Upper lobe of left lung (tissue), 6 donors: ENCODE data around the gene TBC1D16. TPM values are rescaled to one million over a fixed set of nuclear protein-coding genes. Genes with fewer than 3 reads are reported as not detected.

ENCODE experiments used
- ATAC-seq, 2 donors: fragments of 200-7000 bp; cut with Tn5 transposase; one replicate each; pipeline ENCODE4 v1.9.1; 2022; ENCODE audit warnings: mild to moderate bottlenecking in 2 of 2, moderate library complexity in 2 of 2; ENCODE audit not compliant: low FRiP score in 2 of 2
- DNase-seq, 2 donors: peaks; one replicate each; pipeline ENCODE4 v3.0.0-alpha.2; 2019 to 2020
- H3K27ac ChIP-seq, 4 donors: fragments of 200-600 bp; sonication (generic); one replicate each; pipeline ENCODE4 v1.5.1; 2016 to 2019
- H3K27me3 ChIP-seq, 4 donors: fragments of 200-600 bp; sonication (generic); one replicate each; pipeline ENCODE4 v1.5.1; 2017 to 2019
- H3K36me3 ChIP-seq, 4 donors: fragments of 200-600 bp; sonication (generic); one replicate each; pipeline ENCODE4 v1.5.1; 2016 to 2019
- H3K4me1 ChIP-seq, 4 donors: fragments of 200-600 bp; sonication (generic); one replicate each; pipeline ENCODE4 v1.5.1; 2018 to 2019
- H3K4me3 ChIP-seq, 4 donors: fragments of 200-600 bp; sonication (generic); one replicate each; pipeline ENCODE4 v1.5.1; 2017 to 2019; ENCODE audit warnings: mild to moderate bottlenecking in 2 of 4, moderate library complexity in 1 of 4
- H3K9me3 ChIP-seq, 4 donors: fragments of 200-600 bp; sonication (generic); one replicate each; pipeline ENCODE4 v1.5.1; 2018 to 2019
- EP300 ChIP-seq, 4 donors: sonication (generic); formaldehyde crosslinking; IDR thresholded peaks; one replicate each; pipeline ENCODE4 v1.5.1; 2017; ENCODE audit warnings: antibody characterized with exemption in 4 of 4, control low read depth in 2 of 4
- POLR2A ChIP-seq, 4 donors: fragments of 450-650 bp; IDR thresholded peaks; one replicate each; pipeline ENCODE4 v1.5.1; 2016 to 2017; ENCODE audit warnings: antibody characterized with exemption in 4 of 4, mild to moderate bottlenecking in 2 of 4
- POLR2AphosphoS5 ChIP-seq, 2 donors: sonication (generic); formaldehyde crosslinking; IDR thresholded peaks; one replicate each; pipeline ENCODE4 v1.5.1; 2017; ENCODE audit warnings: antibody characterized with exemption in 2 of 2
- WGBS, 2 donors: methylation state at CpG; one replicate each; pipeline ENCODE4 v1.1.5; 2017 to 2018; 5-methylcytosine and 5-hydroxymethylcytosine counted together
- total RNA-seq, 6 donors: library from RNA; depleted of rRNA in 4 of 6; stranded (reverse); fragments of >200 nt in 4 of 6; gene quantifications; one replicate each; pipeline versions ENCODE4 v1.1.0 to v1.2.1, GENCODE V29; 2016 to 2021
- TF ChIP-seq, protein P1 (sequence below), 6 experiments: fragments of 450-650 bp in 4 of 6; fragments of 200-600 bp in 2 of 6; sonication (generic) in 2 of 6; IDR thresholded peaks; one replicate each; pipeline ENCODE4 v1.5.1; 2016 to 2019; ENCODE audit warnings: antibody characterized with exemption in 6 of 6
- donor health status: DM: no; HTN: no; CAD: no; lungs with moderate emphysema.
- donor health status: DM: no; HTN: yes; CAD: no; lungs with severe emphysema.

TBC1D16 gene
- total RNA-seq, 6 donors from 2014 or later = 15.6 to 60.8 (median 24.1) TPM

DNA sequence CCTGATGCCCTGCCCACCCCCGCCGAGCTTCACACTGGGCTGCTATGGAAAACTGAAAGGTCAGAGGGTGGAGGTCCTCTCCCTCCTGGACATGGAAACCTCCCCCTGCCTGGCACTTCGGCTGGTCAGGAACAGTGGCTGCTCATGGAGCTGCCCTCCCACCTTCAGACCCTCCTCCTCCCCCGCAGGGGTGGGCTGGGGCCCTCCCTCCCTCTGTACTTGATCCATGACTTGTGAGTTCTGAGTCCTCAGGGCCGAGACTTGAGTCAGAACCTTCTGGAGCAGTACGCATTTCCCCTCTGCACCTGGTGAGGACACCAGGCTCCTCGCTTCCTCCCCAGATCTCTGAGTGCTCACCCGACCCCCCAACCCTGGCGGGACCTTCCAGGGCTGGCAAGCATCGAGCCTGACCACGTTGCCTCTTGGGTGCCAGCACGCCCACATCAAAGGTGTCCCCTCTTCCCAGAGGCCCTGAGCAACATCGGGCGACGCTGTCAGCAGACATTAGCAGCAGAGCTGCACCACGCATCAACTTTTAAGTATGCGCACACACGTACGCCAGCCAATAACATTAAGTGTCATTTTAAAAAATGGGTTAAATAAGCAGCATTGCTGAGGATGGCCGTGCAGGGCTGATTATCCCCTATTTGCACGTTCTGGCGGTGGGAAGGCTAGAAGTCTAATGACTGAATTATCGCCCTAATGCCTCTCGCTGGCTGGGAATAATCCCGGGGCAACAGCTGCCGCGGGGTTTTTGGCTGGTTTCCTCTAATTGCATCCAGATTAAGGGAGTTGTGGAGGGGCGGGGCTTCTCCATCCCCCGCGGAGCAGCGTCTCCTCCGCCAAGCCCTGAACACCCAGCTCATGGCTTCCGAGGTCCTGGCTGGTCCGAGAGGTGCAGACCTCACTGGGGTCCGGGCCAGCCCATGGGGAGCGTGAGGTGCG is 98.0 kb downstream of the TBC1D16 start:
- Histone ChIP-seq H3K4me3 (no peak overlapping the region), H3K36me3 (peaks cover 0 to 24% (median 18%) of the 10 kb centered on the region in 4 donors), H3K4me1 (peaks cover 5 to 22% (median 12%) of the 10 kb centered on the region in 4 donors), H3K9me3 (no peaks in the 10 kb centered on the region), H3K27me3 (no peaks in the 10 kb centered on the region), H3K27ac (no peak overlapping the region)
- TF ChIP-seq, protein P1, sequence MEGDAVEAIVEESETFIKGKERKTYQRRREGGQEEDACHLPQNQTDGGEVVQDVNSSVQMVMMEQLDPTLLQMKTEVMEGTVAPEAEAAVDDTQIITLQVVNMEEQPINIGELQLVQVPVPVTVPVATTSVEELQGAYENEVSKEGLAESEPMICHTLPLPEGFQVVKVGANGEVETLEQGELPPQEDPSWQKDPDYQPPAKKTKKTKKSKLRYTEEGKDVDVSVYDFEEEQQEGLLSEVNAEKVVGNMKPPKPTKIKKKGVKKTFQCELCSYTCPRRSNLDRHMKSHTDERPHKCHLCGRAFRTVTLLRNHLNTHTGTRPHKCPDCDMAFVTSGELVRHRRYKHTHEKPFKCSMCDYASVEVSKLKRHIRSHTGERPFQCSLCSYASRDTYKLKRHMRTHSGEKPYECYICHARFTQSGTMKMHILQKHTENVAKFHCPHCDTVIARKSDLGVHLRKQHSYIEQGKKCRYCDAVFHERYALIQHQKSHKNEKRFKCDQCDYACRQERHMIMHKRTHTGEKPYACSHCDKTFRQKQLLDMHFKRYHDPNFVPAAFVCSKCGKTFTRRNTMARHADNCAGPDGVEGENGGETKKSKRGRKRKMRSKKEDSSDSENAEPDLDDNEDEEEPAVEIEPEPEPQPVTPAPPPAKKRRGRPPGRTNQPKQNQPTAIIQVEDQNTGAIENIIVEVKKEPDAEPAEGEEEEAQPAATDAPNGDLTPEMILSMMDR (IDR thresholded peaks at IDR 0.05) = no peak
- TF ChIP-seq POLR2A (IDR thresholded peaks at IDR 0.05) (no peak), POLR2AphosphoS5 (IDR thresholded peaks at IDR 0.05) (no peak), EP300 (IDR thresholded peaks at IDR 0.05) (no peak)
- no peak for ATAC-seq
- DNase-seq = peak in 1 of 2 donors; percentile 65
- WGBS, 2 donors = 81 to 85% methylated on average over 30 to 35 of the region's 37 CpGs

DNA sequence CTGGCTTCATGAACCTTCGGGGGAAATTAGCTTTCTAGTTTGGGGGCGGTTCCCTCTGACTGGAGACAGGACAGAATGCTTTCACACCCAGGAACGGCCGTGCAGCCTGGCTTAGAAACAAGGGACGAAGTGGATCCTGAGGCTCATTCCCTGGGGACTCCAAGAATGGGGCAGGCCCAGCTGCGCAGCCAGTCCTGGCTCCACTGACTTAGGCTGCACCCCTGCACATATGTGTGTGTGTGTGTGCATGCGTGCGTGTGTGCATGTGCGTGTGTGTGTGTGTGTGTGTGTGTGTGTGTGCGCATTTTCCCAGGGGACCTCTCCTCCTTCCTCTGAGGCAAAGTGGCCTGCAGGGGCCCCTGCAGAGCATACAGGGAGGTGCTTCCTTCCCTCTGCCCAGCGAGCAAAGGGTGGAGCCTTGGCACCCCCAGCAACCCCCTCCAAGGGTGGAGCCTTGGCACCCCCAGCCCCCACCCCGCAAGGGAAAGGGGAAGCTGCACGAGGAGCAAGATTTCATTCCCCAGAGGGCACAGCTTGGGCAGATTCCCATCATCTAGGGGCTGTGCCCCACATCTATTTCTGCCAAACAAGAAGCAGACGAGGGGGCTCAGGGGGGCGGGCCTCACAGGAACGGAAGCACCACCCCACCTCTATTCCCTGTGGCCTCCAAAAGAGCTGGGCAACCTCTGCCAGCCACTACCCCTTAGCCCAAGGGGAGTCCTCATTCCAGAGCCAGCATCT is 98.9 kb downstream of the TBC1D16 start:
- peaks cover 0 to 21% (median 15%) of the 10 kb centered on the region in 4 donors for H3K36me3 ChIP-seq
- ATAC-seq = no peak
- H3K4me1 ChIP-seq = peaks cover 0 to 16% (median 7%) of the 10 kb centered on the region in 4 donors
- WGBS, 2 donors = 51 to 54% methylated on average over 7 to 16 of the region's 16 CpGs
- TF ChIP-seq EP300 (IDR thresholded peaks at IDR 0.05) (no peak), POLR2AphosphoS5 (IDR thresholded peaks at IDR 0.05) (no peak), POLR2A (IDR thresholded peaks at IDR 0.05) (no peak)
- TF ChIP-seq, protein P1 (IDR thresholded peaks at IDR 0.05) = no peak
- no peaks in the 10 kb centered on the region for H3K27me3 ChIP-seq
- H3K4me3 ChIP-seq = no peak overlapping the region
- DNase-seq = peak in 1 of 2 donors; percentile 29
- H3K9me3 ChIP-seq = no peaks in the 10 kb centered on the region
- H3K27ac ChIP-seq = no peak overlapping the region

DNA sequence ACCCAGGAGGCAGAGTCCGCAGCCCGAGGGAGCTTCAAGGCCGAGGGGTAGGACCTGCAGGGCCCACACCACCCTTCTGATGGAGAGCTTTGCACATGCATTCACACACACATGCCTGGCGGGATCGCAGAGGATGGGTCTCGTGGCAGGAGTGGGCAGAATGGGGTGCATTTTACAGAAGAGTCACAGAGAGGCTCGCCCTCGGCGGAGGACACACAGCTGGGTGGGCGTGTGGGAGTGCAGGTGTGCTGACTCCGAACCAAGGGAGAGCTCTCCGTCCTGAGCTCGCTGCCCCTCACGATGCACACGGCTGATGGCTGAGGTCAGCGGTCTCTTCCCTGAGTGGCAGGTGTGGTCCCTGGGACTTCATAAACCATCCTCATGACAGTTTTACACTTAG is 99.6 kb downstream of the TBC1D16 start:
- 93 to 100% methylated on average over 1 to 13 of the region's 16 CpGs for WGBS, 2 donors
- H3K27ac ChIP-seq = no peak overlapping the region
- H3K4me1 ChIP-seq = peaks cover 0 to 17% (median 7%) of the 10 kb centered on the region in 4 donors
- H3K9me3 ChIP-seq = no peaks in the 10 kb centered on the region
- no peak for TF ChIP-seq POLR2A (IDR thresholded peaks at IDR 0.05)
- TF ChIP-seq, protein P1 (IDR thresholded peaks at IDR 0.05) = no peak
- TF ChIP-seq POLR2AphosphoS5 (IDR thresholded peaks at IDR 0.05) = no peak
- TF ChIP-seq EP300 (IDR thresholded peaks at IDR 0.05) = no peak
- H3K36me3 ChIP-seq = peaks cover 0 to 17% (median 13%) of the 10 kb centered on the region in 4 donors
- H3K4me3 ChIP-seq = no peak overlapping the region
- DNase-seq (peak in 1 of 2 donors; percentile 49), ATAC-seq (no peak)
- peaks cover 0 to 6% (median under 1%) of the 10 kb centered on the region in 4 donors for H3K27me3 ChIP-seq

DNA sequence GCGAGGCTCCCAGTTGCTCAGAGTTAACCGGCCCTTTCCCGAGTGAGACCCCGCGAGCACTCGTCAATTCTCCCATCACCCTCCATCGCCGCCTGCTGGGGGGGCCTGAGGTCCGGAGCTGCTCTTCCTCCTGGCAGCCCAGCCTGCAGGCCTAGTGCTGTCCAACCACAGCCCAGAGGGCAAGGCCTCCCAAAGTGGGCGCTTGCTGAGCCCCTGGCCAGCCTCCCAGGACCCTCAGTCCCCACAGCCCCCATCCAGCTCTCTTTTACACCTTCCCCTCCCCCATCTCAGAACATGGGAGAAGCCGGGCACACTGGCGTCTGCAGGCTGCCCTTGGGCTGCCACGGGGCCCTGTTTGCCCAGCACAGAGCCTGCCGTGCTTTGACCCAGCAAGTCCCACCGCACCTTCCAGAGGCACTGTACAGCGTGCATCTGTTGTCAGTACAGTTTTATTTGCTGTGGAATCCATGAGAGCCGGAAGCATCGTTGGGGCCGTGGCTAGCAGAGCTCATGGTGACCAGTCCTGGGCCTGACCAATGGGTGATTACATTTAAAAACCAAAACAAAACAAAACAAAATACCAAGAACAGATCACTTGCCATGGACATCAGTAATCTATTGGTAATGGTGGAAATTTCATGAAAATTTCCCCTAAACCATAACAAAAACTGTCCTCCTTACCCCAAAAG is 100.3 kb downstream of the TBC1D16 start:
- peak in 1 of 2 donors; percentile 52 for DNase-seq
- peaks cover 2 to 24% (median 8%) of the 10 kb centered on the region in 4 donors for H3K4me1 ChIP-seq
- ATAC-seq = no peak
- peaks cover 0 to 13% (median 5%) of the 10 kb centered on the region in 4 donors for H3K27me3 ChIP-seq
- TF ChIP-seq EP300 (IDR thresholded peaks at IDR 0.05) = no peak
- no peak overlapping the region for H3K4me3 ChIP-seq
- H3K36me3 ChIP-seq = peaks cover 0 to 13% (median 9%) of the 10 kb centered on the region in 4 donors
- WGBS, 2 donors = 88 to 95% methylated on average over 18 to 19 of the region's 19 CpGs
- no peaks in the 10 kb centered on the region for H3K9me3 ChIP-seq
- H3K27ac ChIP-seq = no peak overlapping the region
